Measurements from ENCODE around the gene HSPB6.

Gene HSPB6

DNA sequence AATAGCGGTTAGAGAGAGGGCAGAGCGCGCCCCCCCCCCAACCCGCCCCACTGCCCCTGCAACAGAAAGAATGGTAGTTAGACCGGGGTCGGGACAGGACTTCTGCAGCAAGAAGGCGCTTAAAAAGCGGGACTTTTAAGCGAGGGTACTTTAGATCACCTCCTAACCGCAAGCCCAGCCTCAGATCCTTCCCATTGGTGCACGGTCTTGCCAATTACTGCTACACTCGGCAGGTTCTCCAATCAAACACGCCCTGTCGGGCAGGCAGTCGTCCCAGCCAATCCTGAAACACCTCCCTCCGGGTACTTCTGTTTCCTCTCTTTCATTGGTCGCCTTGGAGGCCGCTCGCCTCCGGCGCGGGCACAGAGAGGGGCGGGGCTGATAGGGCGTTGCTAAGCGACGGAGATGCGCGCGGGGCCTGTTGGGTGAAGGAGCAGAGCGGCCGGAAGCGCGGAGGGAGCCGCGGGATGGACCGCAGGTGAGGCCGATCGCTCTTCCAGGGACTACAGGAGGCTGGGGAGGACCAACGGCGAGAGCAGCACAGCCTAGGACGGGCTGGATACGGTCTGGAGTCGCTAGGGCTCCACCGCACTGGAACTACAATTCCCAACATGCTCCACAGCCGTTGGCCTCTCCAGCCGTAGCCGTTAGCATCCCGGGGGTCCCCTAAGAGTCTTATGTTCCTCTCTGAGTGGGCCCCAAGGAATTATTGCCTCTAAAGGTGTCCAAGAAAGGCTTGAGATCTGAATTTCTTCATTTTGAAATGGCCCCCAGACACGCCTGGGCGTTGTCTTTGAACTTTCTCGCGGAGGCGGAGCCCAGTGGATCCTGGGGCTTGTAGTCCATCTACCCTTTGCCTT lies 1.1 kb upstream of the HSPB6 start, which contains the start of gene PROSER3:
Gene PROSER3 (plus strand): TSS at position 428 of the 860 bp plus-strand sequence. CDS start 40 bp downstream, at position 468.
- Histone ChIP-seq H3K9me3 (ENCODE audit: insufficient read depth, low read length) (no peaks in the 10 kb centered on the region), H3K27me3 (ENCODE audit: insufficient read depth, insufficient read length) (no peaks in the 10 kb centered on the region), H3K4me1 (ENCODE audit: insufficient read depth, insufficient read length) (peaks cover 4% of the 10 kb centered on the region), H3K9ac (ENCODE audit: insufficient read length, low read depth) (peak within 1 kb of the TSS; percentile 98), H3K4me3 (ENCODE audit: insufficient read length, low read depth) (peak within 1 kb of the TSS; percentile 97), H3K36me3 (ENCODE audit: insufficient read depth, insufficient read length, low read length) (peaks cover 53% of the 10 kb centered on the region)
- peak; percentile 95 for DNase-seq (ENCODE audit: low read depth, low spot score)
- no peak for TF ChIP-seq ZNF274 (IDR thresholded peaks at IDR 0.05; ENCODE audit: low read depth, low read length)
- TF ChIP-seq SUZ12 (IDR thresholded peaks at IDR 0.05; ENCODE audit: extremely low read depth, insufficient read depth, insufficient read length), result no peak
- no peak for TF ChIP-seq YY1 (IDR thresholded peaks at IDR 0.05; ENCODE audit: insufficient read depth, insufficient read length)

DNA sequence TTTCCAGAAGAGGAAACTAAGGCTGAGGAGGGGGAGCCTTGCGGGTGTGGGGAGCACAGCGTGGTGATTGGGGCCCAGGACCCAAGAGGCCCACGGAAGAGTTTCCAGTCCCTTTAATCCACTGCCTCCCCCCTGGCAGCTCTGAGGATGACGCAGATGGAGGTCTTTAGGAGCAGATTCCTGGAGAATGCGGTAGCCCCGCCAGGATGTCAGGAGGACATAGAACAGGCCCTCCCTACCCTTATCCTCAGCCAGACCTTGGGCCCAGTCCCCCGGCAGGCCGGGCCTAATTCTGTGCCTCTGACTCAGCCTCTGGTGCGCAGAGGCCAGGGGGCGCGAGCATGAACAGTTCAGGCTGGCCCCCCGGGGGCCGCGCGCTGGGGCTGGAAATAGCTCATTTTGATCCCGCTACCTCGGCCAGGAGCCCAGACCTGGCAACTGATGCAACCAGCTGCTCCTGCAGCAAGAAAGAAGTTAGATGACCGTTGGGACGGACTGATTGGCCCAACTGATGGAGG lies 461 bp upstream of the HSPB6 start:
- Histone ChIP-seq H3K27me3 (ENCODE audit: insufficient read depth, insufficient read length) (no peaks in the 10 kb centered on the region), H3K4me3 (ENCODE audit: insufficient read length, low read depth) (peak overlapping the region; percentile 97), H3K36me3 (ENCODE audit: insufficient read depth, insufficient read length, low read length) (peaks cover 55% of the 10 kb centered on the region), H3K4me1 (ENCODE audit: insufficient read depth, insufficient read length) (peaks cover 4% of the 10 kb centered on the region), H3K9me3 (ENCODE audit: insufficient read depth, low read length) (no peaks in the 10 kb centered on the region), H3K9ac (ENCODE audit: insufficient read length, low read depth) (peak overlapping the region; percentile 85)
- TF ChIP-seq SUZ12 (IDR thresholded peaks at IDR 0.05; ENCODE audit: extremely low read depth, insufficient read depth, insufficient read length), result no peak
- no peak for TF ChIP-seq ZNF274 (IDR thresholded peaks at IDR 0.05; ENCODE audit: low read depth, low read length)
- TF ChIP-seq YY1 (IDR thresholded peaks at IDR 0.05; ENCODE audit: insufficient read depth, insufficient read length), result no peak
- no peak for DNase-seq (ENCODE audit: low read depth, low spot score)

DNA sequence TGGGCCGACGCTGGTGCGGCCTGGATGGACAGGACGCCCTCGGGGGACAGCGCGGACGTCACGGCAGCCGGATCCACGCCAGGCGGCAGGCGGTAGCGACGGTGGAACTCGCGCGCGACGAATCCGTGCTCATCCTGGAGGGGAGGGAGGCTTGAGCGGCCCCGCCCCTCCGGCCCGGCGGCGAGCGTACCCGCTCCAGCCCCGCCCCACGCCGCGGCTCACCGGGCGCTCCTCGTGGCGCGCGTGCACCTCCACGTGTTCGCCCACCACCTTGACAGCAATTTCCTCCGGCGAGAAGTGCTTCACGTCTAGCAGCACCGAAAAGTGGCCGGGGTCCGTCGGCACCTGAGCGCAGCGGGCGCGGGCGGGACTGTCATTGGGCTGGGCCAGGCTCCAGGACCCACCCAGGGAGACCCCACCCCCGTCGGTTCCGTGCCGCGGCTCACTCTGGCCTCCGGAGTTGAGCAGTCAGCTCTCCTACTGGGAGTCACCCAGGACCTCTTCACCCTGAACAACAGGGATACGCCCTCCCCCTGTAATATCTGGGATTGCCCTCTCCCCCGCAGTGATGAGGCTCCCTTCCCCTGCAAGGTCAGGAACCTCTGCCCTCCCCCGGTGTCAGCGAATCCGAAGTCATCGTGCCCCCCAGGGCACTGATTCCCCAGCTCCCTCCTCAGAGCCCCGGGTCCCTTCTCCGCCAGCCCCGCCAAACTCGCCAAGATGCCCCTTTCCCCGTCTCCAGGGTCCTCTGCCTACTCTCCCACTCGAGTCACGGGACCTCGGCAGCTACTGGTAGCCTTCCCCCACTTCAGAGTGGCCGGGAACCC lies 1.1 kb downstream of the HSPB6 start:
- Histone ChIP-seq H3K9ac (ENCODE audit: insufficient read length, low read depth) (peak overlapping the region; percentile 10), H3K4me3 (ENCODE audit: insufficient read length, low read depth) (no peak overlapping the region), H3K36me3 (ENCODE audit: insufficient read depth, insufficient read length, low read length) (peaks cover 49% of the 10 kb centered on the region), H3K9me3 (ENCODE audit: insufficient read depth, low read length) (no peaks in the 10 kb centered on the region), H3K4me1 (ENCODE audit: insufficient read depth, insufficient read length) (peaks cover 4% of the 10 kb centered on the region), H3K27me3 (ENCODE audit: insufficient read depth, insufficient read length) (no peaks in the 10 kb centered on the region)
- no peak for DNase-seq (ENCODE audit: low read depth, low spot score)
- TF ChIP-seq ZNF274 (IDR thresholded peaks at IDR 0.05; ENCODE audit: low read depth, low read length) (no peak), SUZ12 (IDR thresholded peaks at IDR 0.05; ENCODE audit: extremely low read depth, insufficient read depth, insufficient read length) (no peak), YY1 (IDR thresholded peaks at IDR 0.05; ENCODE audit: insufficient read depth, insufficient read length) (no peak)

- no peak for TF ChIP-seq YY1 (IDR thresholded peaks at IDR 0.05; ENCODE audit: insufficient read depth, insufficient read length)
- TF ChIP-seq ZNF274 (IDR thresholded peaks at IDR 0.05; ENCODE audit: low read depth, low read length), result no peak
- TF ChIP-seq SUZ12 (IDR thresholded peaks at IDR 0.05; ENCODE audit: extremely low read depth, insufficient read depth, insufficient read length), result no peak
- H3K9ac ChIP-seq (ENCODE audit: insufficient read length, low read depth), result no peak overlapping the region
- peaks cover 42% of the 10 kb centered on the region for H3K36me3 ChIP-seq (ENCODE audit: insufficient read depth, insufficient read length, low read length)
- H3K4me1 ChIP-seq (ENCODE audit: insufficient read depth, insufficient read length), result peaks cover 4% of the 10 kb centered on the region
- H3K27me3 ChIP-seq (ENCODE audit: insufficient read depth, insufficient read length), result no peaks in the 10 kb centered on the region
- H3K4me3 ChIP-seq (ENCODE audit: insufficient read length, low read depth), result no peak overlapping the region
- no peaks in the 10 kb centered on the region for H3K9me3 ChIP-seq (ENCODE audit: insufficient read depth, low read length)
- no peak for DNase-seq (ENCODE audit: low read depth, low spot score)
Observed at GRCh38 chr19:35755131-35755549, 1.7 kb downstream of the HSPB6 start.

DNA sequence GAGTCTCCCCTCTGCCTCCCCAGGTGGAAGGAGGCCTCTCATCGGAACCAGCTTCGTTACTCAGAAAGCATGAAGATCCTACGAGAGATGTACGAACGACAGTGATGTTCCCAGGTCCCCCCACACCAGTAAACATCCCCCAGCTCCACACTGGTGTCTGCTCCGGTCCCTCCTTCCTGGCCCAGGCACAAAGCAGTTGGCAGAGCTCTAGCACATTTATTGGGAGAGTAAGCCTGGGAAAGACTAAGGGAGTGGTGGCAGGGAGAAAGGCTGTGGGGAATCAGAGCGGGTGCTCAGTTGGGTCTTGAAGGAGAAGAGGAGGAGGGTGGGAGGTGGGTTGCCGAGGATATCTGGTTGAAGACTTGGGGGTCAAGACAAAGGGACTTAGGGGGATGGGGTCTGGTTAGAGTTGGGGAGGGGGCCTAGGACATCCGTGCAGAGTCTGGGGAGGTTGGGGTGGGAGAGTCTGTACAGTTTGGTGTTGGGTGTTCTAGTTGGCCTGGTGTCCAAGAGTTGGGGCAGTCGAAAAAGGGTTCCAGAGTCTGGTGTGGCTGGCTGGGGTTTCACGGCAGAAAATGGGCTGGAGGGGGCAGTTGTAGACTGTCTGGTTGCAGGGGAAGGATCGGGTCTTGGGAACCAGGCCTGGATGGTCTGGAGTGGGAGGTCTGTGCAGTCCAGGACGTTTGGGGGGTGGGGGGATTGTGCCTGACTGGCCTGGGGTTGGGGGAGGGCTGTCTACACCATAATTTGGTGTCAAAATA lies 2.3 kb downstream of the HSPB6 start:
- H3K36me3 ChIP-seq (ENCODE audit: insufficient read depth, insufficient read length, low read length), result peaks cover 37% of the 10 kb centered on the region
- H3K4me3 ChIP-seq (ENCODE audit: insufficient read length, low read depth), result no peak overlapping the region
- H3K27me3 ChIP-seq (ENCODE audit: insufficient read depth, insufficient read length), result no peaks in the 10 kb centered on the region
- DNase-seq (ENCODE audit: low read depth, low spot score), result no peak
- no peak for TF ChIP-seq YY1 (IDR thresholded peaks at IDR 0.05; ENCODE audit: insufficient read depth, insufficient read length)
- no peak for TF ChIP-seq ZNF274 (IDR thresholded peaks at IDR 0.05; ENCODE audit: low read depth, low read length)
- TF ChIP-seq SUZ12 (IDR thresholded peaks at IDR 0.05; ENCODE audit: extremely low read depth, insufficient read depth, insufficient read length), result no peak
- peaks cover 2% of the 10 kb centered on the region for H3K4me1 ChIP-seq (ENCODE audit: insufficient read depth, insufficient read length)
- no peak overlapping the region for H3K9ac ChIP-seq (ENCODE audit: insufficient read length, low read depth)
- no peaks in the 10 kb centered on the region for H3K9me3 ChIP-seq (ENCODE audit: insufficient read depth, low read length)

DNA sequence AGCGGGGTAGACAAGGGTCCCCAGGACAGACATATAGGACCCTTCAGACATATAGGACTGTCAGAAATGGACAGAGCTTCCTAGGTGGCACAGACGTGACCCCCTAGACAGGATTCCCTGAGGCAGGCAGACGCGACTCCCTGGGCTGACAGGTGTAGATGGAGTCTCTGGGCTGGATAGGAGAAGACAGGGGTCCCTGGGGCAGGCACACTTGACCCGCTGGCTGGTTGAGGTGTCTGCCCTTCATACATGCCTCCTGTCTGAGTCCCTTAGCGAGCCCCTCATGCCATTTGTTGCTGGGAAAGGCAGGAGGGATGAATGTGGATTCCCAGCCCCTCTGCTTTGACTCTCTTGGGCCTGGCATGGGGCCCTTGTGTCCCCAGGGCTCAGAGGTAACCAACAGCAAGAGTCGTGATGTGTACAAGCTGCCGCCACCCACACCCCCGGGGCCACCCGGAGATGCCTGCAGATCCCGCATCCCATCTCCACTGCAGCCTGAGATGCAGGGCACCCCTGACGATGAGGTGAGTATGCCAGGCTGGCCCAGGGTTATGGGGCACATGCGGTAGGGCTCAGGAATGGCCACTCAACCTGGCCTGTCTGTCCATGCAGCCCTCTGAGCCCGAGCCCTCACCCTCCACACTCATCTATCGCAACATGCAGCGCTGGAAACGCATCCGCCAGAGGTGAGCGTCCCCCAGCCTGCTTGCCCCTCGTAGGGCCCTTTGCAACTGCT lies 3.0 kb downstream of the HSPB6 start:
- no peaks in the 10 kb centered on the region for H3K27me3 ChIP-seq (ENCODE audit: insufficient read depth, insufficient read length)
- no peak overlapping the region for H3K9ac ChIP-seq (ENCODE audit: insufficient read length, low read depth)
- peaks cover 31% of the 10 kb centered on the region for H3K36me3 ChIP-seq (ENCODE audit: insufficient read depth, insufficient read length, low read length)
- no peak for DNase-seq (ENCODE audit: low read depth, low spot score)
- TF ChIP-seq ZNF274 (IDR thresholded peaks at IDR 0.05; ENCODE audit: low read depth, low read length), result no peak
- no peaks in the 10 kb centered on the region for H3K4me1 ChIP-seq (ENCODE audit: insufficient read depth, insufficient read length)
- no peak overlapping the region for H3K4me3 ChIP-seq (ENCODE audit: insufficient read length, low read depth)
- no peaks in the 10 kb centered on the region for H3K9me3 ChIP-seq (ENCODE audit: insufficient read depth, low read length)
